ENCODE measurements around the gene LRRC41.

LRRC41 gene

GRCh38 chr1:46310321-46310720, 6.9 kb upstream of the LRRC41 start:
- Histone ChIP-seq H3K36me3 (ENCODE audit: control insufficient read depth in 4 of 4, insufficient read depth in 4 of 4, low read length in 3 of 4) (peaks cover 11 to 45% (median 30%) of the 10 kb centered on the region in 4 experiments), H3K4me1 (ENCODE audit: control extremely low read depth in 1 of 4, control insufficient read depth in 4 of 4, insufficient read depth in 4 of 4, low read length in 3 of 4) (peaks cover 6 to 31% (median 19%) of the 10 kb centered on the region in 4 experiments), H3K4me3 (ENCODE audit: control insufficient read depth in 1 of 7, extremely low read depth in 1 of 7, insufficient read depth in 4 of 7, low read depth in 2 of 7, low read length in 6 of 7) (no peak overlapping the region), H3K27me3 (replicated peaks in 2 of 5; ENCODE audit: control insufficient read depth in 4 of 5, insufficient read depth in 5 of 5, low read length in 4 of 5) (no peaks in the 10 kb centered on the region), H3K9me3 (ENCODE audit: control extremely low read depth in 1 of 5, control insufficient read depth in 4 of 5, insufficient read depth in 2 of 5, low read depth in 1 of 5, low read length in 4 of 5) (no peaks in the 10 kb centered on the region), H3K27ac (ENCODE audit: insufficient read depth in 1 of 2, low read depth in 1 of 2, low read length in 2 of 2, poor library complexity in 1 of 2, severe bottlenecking in 2 of 2) (no peak overlapping the region)
- ChIA-PET CTCF (interaction anchor here (0.9 to 3.8 kb wide), 3 partner anchors 9 to 23 kb away, joined by 3 to 18 read pairs (median 3); no protein-coding TSS in a partner anchor), POLR2A (no interaction called here)
- WGBS (ENCODE audit: insufficient coverage), result 93% methylated on average over 3 of the region's 4 CpGs
- no peak for DNase-seq

DNA sequence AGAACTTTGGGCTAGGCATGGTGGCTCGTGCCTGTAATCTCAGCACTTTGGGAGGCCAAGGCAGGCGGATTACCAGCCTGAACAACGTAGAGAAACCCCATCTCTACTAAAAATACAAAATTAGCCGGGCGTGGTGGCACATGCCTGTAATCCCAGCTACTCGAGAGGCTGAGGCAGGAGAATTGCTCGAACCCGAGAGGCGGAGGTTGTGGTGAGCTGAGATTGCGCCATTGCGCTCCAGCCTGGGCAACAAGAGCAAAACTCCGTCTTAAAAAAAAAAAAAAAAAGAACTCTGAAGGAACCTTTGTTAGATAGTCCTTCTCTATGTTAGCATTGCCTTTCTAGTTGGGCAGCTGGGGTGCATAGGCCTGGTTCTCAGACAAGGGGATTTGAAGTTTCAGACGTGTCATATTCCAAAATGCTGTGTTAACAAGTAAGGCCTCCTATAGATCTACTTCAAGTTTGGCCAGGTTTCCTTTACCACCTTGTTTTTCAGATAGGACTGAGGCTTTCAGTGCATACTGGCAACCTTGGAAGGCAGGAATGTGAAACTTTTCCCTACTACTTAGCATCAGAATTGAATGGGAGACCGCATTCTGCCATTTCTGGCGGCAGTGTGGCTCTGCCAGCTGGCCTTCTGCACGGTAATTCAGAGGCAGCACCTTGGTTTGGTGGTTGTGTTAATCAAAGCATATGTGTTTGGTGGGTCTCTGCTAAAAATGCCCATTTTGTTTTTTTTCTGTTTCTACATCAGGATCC, 6.2 kb upstream of the LRRC41 start:
- H3K9me3 ChIP-seq (ENCODE audit: control extremely low read depth in 1 of 5, control insufficient read depth in 4 of 5, insufficient read depth in 2 of 5, low read depth in 1 of 5, low read length in 4 of 5), result no peaks in the 10 kb centered on the region
- no peaks in the 10 kb centered on the region for H3K27me3 ChIP-seq (replicated peaks in 2 of 5; ENCODE audit: control insufficient read depth in 4 of 5, insufficient read depth in 5 of 5, low read length in 4 of 5)
- H3K4me3 ChIP-seq (ENCODE audit: control insufficient read depth in 1 of 7, extremely low read depth in 1 of 7, insufficient read depth in 4 of 7, low read depth in 2 of 7, low read length in 6 of 7), result no peak overlapping the region
- H3K36me3 ChIP-seq (ENCODE audit: control insufficient read depth in 4 of 4, insufficient read depth in 4 of 4, low read length in 3 of 4), result peaks cover 11 to 40% (median 28%) of the 10 kb centered on the region in 4 experiments
- H3K27ac ChIP-seq (ENCODE audit: insufficient read depth in 1 of 2, low read depth in 1 of 2, low read length in 2 of 2, poor library complexity in 1 of 2, severe bottlenecking in 2 of 2), result no peak overlapping the region
- POLR2A ChIA-PET, result no interaction called here
- H3K4me1 ChIP-seq (ENCODE audit: control extremely low read depth in 1 of 4, control insufficient read depth in 4 of 4, insufficient read depth in 4 of 4, low read length in 3 of 4), result peaks cover 6 to 38% (median 23%) of the 10 kb centered on the region in 4 experiments
- CTCF ChIA-PET, result interaction anchor here (0.9 to 3.8 kb wide), 6 partner anchors 8 to 38 kb away, joined by 3 to 18 read pairs (median 3); partner anchors contain the start of gene NSUN4
- no peak for DNase-seq
- 91% methylated on average over 8 of the region's 16 CpGs for WGBS (ENCODE audit: insufficient coverage)

DNA sequence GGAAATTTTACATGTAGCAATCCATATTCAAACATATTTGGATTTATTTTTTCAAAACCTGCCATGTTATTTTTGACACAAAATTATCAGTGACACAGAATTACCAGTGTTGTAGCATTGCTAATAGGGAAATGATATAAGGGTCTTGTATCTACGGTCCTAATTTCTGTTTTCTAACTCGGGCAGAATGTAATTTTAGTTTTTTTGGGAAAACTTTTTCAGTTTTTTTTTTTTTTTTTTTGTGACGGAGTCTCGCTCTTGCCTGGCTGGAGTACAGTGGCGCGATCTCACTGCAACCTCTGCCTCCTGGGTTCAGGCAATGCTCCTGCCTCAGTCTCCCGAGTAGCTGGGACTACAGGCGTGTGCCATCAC, 2.7 kb upstream of the LRRC41 start:
- H3K27me3 ChIP-seq (replicated peaks in 2 of 5; ENCODE audit: control insufficient read depth in 4 of 5, insufficient read depth in 5 of 5, low read length in 4 of 5), result no peaks in the 10 kb centered on the region
- ChIA-PET POLR2A (no interaction called here), CTCF (no interaction called here)
- no peaks in the 10 kb centered on the region for H3K9me3 ChIP-seq (ENCODE audit: control extremely low read depth in 1 of 5, control insufficient read depth in 4 of 5, insufficient read depth in 2 of 5, low read depth in 1 of 5, low read length in 4 of 5)
- WGBS (ENCODE audit: insufficient coverage), result 82% methylated on average over 5 of the region's 8 CpGs
- H3K4me3 ChIP-seq (ENCODE audit: control insufficient read depth in 1 of 7, extremely low read depth in 1 of 7, insufficient read depth in 4 of 7, low read depth in 2 of 7, low read length in 6 of 7), result no peak overlapping the region
- peak overlapping the region in 1 of 2 experiments; percentile 51 for H3K27ac ChIP-seq (ENCODE audit: insufficient read depth in 1 of 2, low read depth in 1 of 2, low read length in 2 of 2, poor library complexity in 1 of 2, severe bottlenecking in 2 of 2)
- no peak for DNase-seq
- H3K36me3 ChIP-seq (ENCODE audit: control insufficient read depth in 4 of 4, insufficient read depth in 4 of 4, low read length in 3 of 4), result peaks cover 0 to 16% (median 13%) of the 10 kb centered on the region in 4 experiments
- H3K4me1 ChIP-seq (ENCODE audit: control extremely low read depth in 1 of 4, control insufficient read depth in 4 of 4, insufficient read depth in 4 of 4, low read length in 3 of 4), result peaks cover 8 to 47% (median 34%) of the 10 kb centered on the region in 4 experiments

DNA sequence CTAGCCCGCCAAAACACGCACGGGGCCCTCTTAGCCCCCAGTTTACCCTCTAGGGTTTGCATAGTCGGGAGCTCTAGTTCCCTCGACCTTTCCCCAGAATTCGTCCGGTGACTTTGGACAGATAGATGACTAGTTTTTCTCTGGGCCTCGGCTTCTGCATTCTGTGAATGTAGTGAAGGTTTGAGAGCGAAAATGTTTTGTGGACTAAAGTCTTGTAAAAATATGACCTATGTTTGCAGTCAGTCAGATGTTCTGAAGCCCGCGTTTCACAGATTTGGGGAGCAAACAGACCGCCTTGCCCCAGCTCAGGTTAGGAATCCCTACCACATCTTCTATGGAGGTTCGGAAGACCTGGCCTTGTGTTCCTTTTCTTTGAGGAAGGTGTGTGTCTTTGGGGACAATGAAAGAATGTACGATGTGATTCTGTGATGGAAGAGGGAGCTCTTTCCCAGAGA, 483 bp upstream of the LRRC41 start:
- Histone ChIP-seq H3K4me3 (ENCODE audit: control insufficient read depth in 1 of 7, extremely low read depth in 1 of 7, insufficient read depth in 4 of 7, low read depth in 2 of 7, low read length in 6 of 7) (peak overlapping the region; percentile 71 to 98 (median 94)), H3K36me3 (ENCODE audit: control insufficient read depth in 4 of 4, insufficient read depth in 4 of 4, low read length in 3 of 4) (peaks cover 0 to 5% (median 2%) of the 10 kb centered on the region in 4 experiments), H3K4me1 (ENCODE audit: control extremely low read depth in 1 of 4, control insufficient read depth in 4 of 4, insufficient read depth in 4 of 4, low read length in 3 of 4) (peaks cover 12 to 57% (median 43%) of the 10 kb centered on the region in 4 experiments), H3K27ac (ENCODE audit: insufficient read depth in 1 of 2, low read depth in 1 of 2, low read length in 2 of 2, poor library complexity in 1 of 2, severe bottlenecking in 2 of 2) (peak overlapping the region; percentile 98 to 99), H3K27me3 (replicated peaks in 2 of 5; ENCODE audit: control insufficient read depth in 4 of 5, insufficient read depth in 5 of 5, low read length in 4 of 5) (no peaks in the 10 kb centered on the region), H3K9me3 (ENCODE audit: control extremely low read depth in 1 of 5, control insufficient read depth in 4 of 5, insufficient read depth in 2 of 5, low read depth in 1 of 5, low read length in 4 of 5) (no peaks in the 10 kb centered on the region)
- no peak for DNase-seq
- ChIA-PET CTCF (interaction anchor here (0.6 to 2.9 kb wide), 13 partner anchors 9 to 59 kb away, joined by 3 to 9 read pairs (median 4); partner anchors contain the start of genes NSUN4 and RAD54L), POLR2A (interaction anchor here (0.6 to 1.6 kb wide), 3 partner anchors 36 to 76 kb away, joined by 3 to 7 read pairs (median 3); partner anchors contain the start of gene NSUN4)
- 0% methylated on average over 11 of the region's 14 CpGs for WGBS (ENCODE audit: insufficient coverage)

DNA sequence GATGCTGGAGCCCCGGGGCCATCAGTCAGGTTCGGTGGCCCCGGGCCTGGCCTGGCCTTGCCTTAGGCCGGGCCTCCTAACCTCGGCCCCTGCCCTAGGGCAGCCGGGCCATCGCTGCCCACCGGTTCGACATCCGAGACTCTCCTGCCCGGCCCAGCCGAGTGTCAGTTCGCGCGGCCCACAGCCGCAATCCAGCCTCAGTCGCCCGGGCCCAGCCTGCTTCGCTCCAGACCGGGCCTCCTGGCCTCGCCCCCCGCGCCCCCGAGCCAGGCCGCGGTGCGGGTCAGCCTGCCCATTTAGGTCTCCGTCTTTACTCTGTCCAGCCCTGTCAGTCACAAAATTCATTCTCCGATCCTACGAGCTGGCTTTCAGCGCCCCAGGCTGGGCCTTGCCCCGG, 777 bp downstream of the LRRC41 start:
- peaks cover 5 to 46% (median 32%) of the 10 kb centered on the region in 4 experiments for H3K4me1 ChIP-seq (ENCODE audit: control extremely low read depth in 1 of 4, control insufficient read depth in 4 of 4, insufficient read depth in 4 of 4, low read length in 3 of 4)
- no peaks in the 10 kb centered on the region for H3K9me3 ChIP-seq (ENCODE audit: control extremely low read depth in 1 of 5, control insufficient read depth in 4 of 5, insufficient read depth in 2 of 5, low read depth in 1 of 5, low read length in 4 of 5)
- no peaks in the 10 kb centered on the region for H3K27me3 ChIP-seq (replicated peaks in 2 of 5; ENCODE audit: control insufficient read depth in 4 of 5, insufficient read depth in 5 of 5, low read length in 4 of 5)
- H3K27ac ChIP-seq (ENCODE audit: insufficient read depth in 1 of 2, low read depth in 1 of 2, low read length in 2 of 2, poor library complexity in 1 of 2, severe bottlenecking in 2 of 2), result peak overlapping the region; percentile 98 to 99
- ChIA-PET POLR2A (interaction anchor here (0.6 to 1.6 kb wide), 4 partner anchors 12 to 1581 kb away, joined by 3 to 7 read pairs (median 4); partner anchors contain the start of gene NSUN4), CTCF (interaction anchor here (0.7 to 2.9 kb wide), 11 partner anchors 8 to 58 kb away, joined by 3 to 9 read pairs (median 5); partner anchors contain the start of genes NSUN4 and RAD54L)
- H3K36me3 ChIP-seq (ENCODE audit: control insufficient read depth in 4 of 4, insufficient read depth in 4 of 4, low read length in 3 of 4), result peaks cover 0 to 13% (median 3%) of the 10 kb centered on the region in 4 experiments
- under 1% methylated on average over 25 of the region's 32 CpGs for WGBS (ENCODE audit: insufficient coverage)
- no peak for DNase-seq
- H3K4me3 ChIP-seq (ENCODE audit: control insufficient read depth in 1 of 7, extremely low read depth in 1 of 7, insufficient read depth in 4 of 7, low read depth in 2 of 7, low read length in 6 of 7), result peak overlapping the region; percentile 81 to 98 (median 94)

DNA sequence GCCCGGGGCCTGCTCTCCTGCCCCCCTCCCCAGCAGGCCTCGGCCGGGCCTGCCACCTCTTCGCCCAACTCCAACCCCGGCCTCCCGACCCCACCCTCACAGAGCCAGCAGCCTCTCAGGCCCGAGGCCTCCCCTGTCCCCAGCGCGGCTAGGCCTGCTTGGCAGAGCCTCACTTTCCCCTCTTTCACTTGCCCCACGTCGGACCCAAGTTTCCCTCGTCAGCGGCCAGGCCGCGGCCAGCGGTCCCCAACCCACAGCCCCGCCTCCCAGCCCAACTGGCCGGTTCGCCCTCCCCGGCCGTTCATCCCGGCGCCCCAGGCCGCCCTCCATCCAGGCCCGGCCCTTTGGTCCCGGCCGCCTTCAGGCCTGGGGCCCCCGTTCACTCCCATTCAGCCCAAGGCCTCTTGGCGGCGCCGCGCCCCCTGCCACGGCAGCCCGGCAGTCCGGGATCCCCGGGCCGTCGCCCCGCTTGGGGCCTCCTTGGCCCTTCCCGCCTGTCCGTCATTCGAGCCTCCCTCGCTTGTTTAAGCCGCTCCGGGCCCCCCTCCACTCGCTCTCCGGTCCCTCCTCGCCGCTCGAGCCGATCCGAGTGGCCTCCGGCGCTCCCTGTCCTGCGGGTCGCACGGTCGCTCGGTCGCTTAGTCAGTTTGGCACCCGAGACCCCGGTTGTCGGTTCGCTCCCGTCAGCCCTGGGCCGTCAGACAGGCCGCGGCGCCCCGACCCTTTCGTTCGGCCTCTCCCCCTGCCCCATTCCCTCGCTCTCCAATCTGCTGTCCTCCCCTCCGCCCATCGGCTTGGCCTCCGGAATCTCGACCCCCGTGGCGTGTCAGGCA, 1.4 kb downstream of the LRRC41 start:
- WGBS (ENCODE audit: insufficient coverage), result under 1% methylated on average over 66 of the region's 79 CpGs
- peak; percentile 65 to 83 (median 74) for DNase-seq
- Histone ChIP-seq H3K36me3 (ENCODE audit: control insufficient read depth in 4 of 4, insufficient read depth in 4 of 4, low read length in 3 of 4) (peaks cover 4 to 15% (median 9%) of the 10 kb centered on the region in 4 experiments), H3K4me1 (ENCODE audit: control extremely low read depth in 1 of 4, control insufficient read depth in 4 of 4, insufficient read depth in 4 of 4, low read length in 3 of 4) (peaks cover 5 to 40% (median 26%) of the 10 kb centered on the region in 4 experiments), H3K4me3 (ENCODE audit: control insufficient read depth in 1 of 7, extremely low read depth in 1 of 7, insufficient read depth in 4 of 7, low read depth in 2 of 7, low read length in 6 of 7) (peak overlapping the region; percentile 81 to 98 (median 94)), H3K9me3 (ENCODE audit: control extremely low read depth in 1 of 5, control insufficient read depth in 4 of 5, insufficient read depth in 2 of 5, low read depth in 1 of 5, low read length in 4 of 5) (no peaks in the 10 kb centered on the region), H3K27me3 (replicated peaks in 2 of 5; ENCODE audit: control insufficient read depth in 4 of 5, insufficient read depth in 5 of 5, low read length in 4 of 5) (no peaks in the 10 kb centered on the region), H3K27ac (ENCODE audit: insufficient read depth in 1 of 2, low read depth in 1 of 2, low read length in 2 of 2, poor library complexity in 1 of 2, severe bottlenecking in 2 of 2) (peak overlapping the region; percentile 98 to 99)
- ChIA-PET CTCF (interaction anchor here (1.3 to 2.9 kb wide), 5 partner anchors 8 to 41 kb away, joined by 3 to 9 read pairs (median 4); no protein-coding TSS in a partner anchor), POLR2A (interaction anchor here (0.9 to 1.5 kb wide), 3 partner anchors 12 to 57 kb away, joined by 3 to 5 read pairs (median 3); no protein-coding TSS in a partner anchor)

All from common myeloid progenitor, CD34-positive (primary cell).